ENCODE measurements around the gene TRIO. TPM values are rescaled to one million over a fixed set of nuclear protein-coding genes. Genes with fewer than 3 reads are reported as not detected.

TRIO gene
- total RNA-seq, 1 experiment from 2014 or later = 68.4 TPM

- TF ChIP-seq EZH2phosphoT487 (IDR thresholded peaks at IDR 0.05; ENCODE audit: borderline replicate concordance) = no peak
These were observed 35.6 kb upstream of the TRIO start (continued) for GRCh38 chr5:14107536-14107935.

- Histone ChIP-seq H3K27me3 (ENCODE audit: insufficient read depth, low read length) (no peaks in the 10 kb centered on the region), H3K36me3 (ENCODE audit: control insufficient read depth in 1 of 2, insufficient read depth in 2 of 2, low read length in 2 of 2) (no peaks in the 10 kb centered on the region), H4K20me1 (ENCODE audit: insufficient read depth) (no peaks in the 10 kb centered on the region), H2AFZ (ENCODE audit: low read depth, low read length, poor library complexity, severe bottlenecking) (peak overlapping the region; percentile 100), H3K9ac (ENCODE audit: low read length) (no peak overlapping the region; the same call in 1 of the 2 replicates), H3K9me2 (ENCODE audit: insufficient read depth) (peaks cover 2% of the 10 kb centered on the region; the same call in 1 of the 2 replicates), H3K4me1 (ENCODE audit: control insufficient read depth in 1 of 2, insufficient read depth in 2 of 2, low read length in 2 of 2) (peaks cover 18 to 40% of the 10 kb centered on the region in 2 experiments), H3K4me2 (ENCODE audit: low read length) (peak overlapping the region; percentile 47), H3K79me2 (ENCODE audit: insufficient read depth, low read length) (no peaks in the 10 kb centered on the region), H3K9me3 (ENCODE audit: control insufficient read depth in 1 of 2, insufficient read depth in 1 of 2, low read depth in 1 of 2, low read length in 2 of 2) (no peaks in the 10 kb centered on the region), H3K4me3 (replicated peaks in 1 of 2; ENCODE audit: low read depth in 1 of 2, low read length in 2 of 2) (peak overlapping the region in 1 of 2 experiments; percentile 27; a peak in 2 of 4 replicates), H3K27ac (ENCODE audit: low read depth, low read length) (no peak overlapping the region)
- no peak for TF ChIP-seq FOSL1 (IDR thresholded peaks at IDR 0.05; ENCODE audit: low read depth)
- TF ChIP-seq, protein P1, sequence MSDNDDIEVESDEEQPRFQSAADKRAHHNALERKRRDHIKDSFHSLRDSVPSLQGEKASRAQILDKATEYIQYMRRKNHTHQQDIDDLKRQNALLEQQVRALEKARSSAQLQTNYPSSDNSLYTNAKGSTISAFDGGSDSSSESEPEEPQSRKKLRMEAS (IDR thresholded peaks at IDR 0.05) = peak; percentile 80
- no peak for TF ChIP-seq EZH2phosphoT487 (IDR thresholded peaks at IDR 0.05; ENCODE audit: borderline replicate concordance)
- peak; percentile 57 to 80 (median 73); a peak in 5 of 6 replicates for TF ChIP-seq CTCF (IDR thresholded peaks at IDR 0.05 in 2 of 3, conservative IDR thresholded peaks at IDR 0.05 in 1 of 3; ENCODE audit: borderline replicate concordance in 1 of 3, insufficient read depth in 1 of 3, low read depth in 2 of 3, low read length in 2 of 3)
- TF ChIP-seq EZH2 (IDR thresholded peaks at IDR 0.05) = no peak
- TF ChIP-seq ZBTB33 (IDR thresholded peaks at IDR 0.05; ENCODE audit: extremely low read depth, insufficient replicate concordance, low read length) = no peak
- TF ChIP-seq REST (IDR thresholded peaks at IDR 0.05; ENCODE audit: low read depth) = no peak
- no peak for TF ChIP-seq CEBPB (IDR thresholded peaks at IDR 0.05; ENCODE audit: low read depth)
- no peak for TF ChIP-seq TCF7L2 (IDR thresholded peaks at IDR 0.05; ENCODE audit: borderline replicate concordance, extremely low read depth, insufficient read depth, insufficient read length)
- no peak for TF ChIP-seq ATF3 (IDR thresholded peaks at IDR 0.05)
- peak; percentile 82 for TF ChIP-seq RAD21 (IDR thresholded peaks at IDR 0.05; ENCODE audit: low read depth)
- no peak for TF ChIP-seq JUND (IDR thresholded peaks at IDR 0.05)
- no peak for TF ChIP-seq POLR2A (IDR thresholded peaks at IDR 0.05; ENCODE audit: borderline replicate concordance, extremely low read depth, insufficient read depth, insufficient read length)
- no peak for TF ChIP-seq YY1 (IDR thresholded peaks at IDR 0.05; ENCODE audit: extremely low read depth, insufficient replicate concordance, low read depth, low read length)
- intact Hi-C loops (cut with micrococcal nuclease) = loop anchor here (1.0 to 10.0 kb wide), 4 partner anchors 121 to 536 kb away; no protein-coding TSS in a partner anchor
- ATAC-seq = peak; percentile 85
- ChIA-PET RAD21 (ENCODE audit: low non-redundant PET in 1 of 2, low total read pairs in 2 of 2, uncharacterized antibody in 2 of 2, unreplicated experiment in 2 of 2) (interaction anchor here in 1 of 2 experiments (1.0 kb wide), 1 partner anchor 32 kb away, joined by 4 read pairs; no protein-coding TSS in a partner anchor), POLR2A (interaction anchor here (0.5 kb wide), 1 partner anchor 29 kb away, joined by 3 read pairs; no protein-coding TSS in a partner anchor), CTCF (interaction anchor here (0.9 to 1.4 kb wide), 2 partner anchors 82 to 255 kb away, joined by 3 read pairs; no protein-coding TSS in a partner anchor)
- BruUV-seq (replicated peaks) = no TSS peak
- DNase-seq (ENCODE audit: low read depth, low spot score) = peak; percentile 71
These were observed 34.8 kb upstream of the TRIO start for GRCh38 chr5:14108170-14108996.

Measured in HCT116 (cell line).